CD4-positive, alpha-beta T cell treated with Interleukin-10 for 1 hour (primary cell): Measurements from ENCODE around the gene SALL4.
"Not testable (repeated sequence)": the region's sequence is repeated elsewhere in the genome, so short reads cannot be mapped to it uniquely, and the experiment has no call there.

Experiments
- DNase-seq: peaks from one replicate; pipeline ENCODE4 v3.0.0-alpha.2; 2020

Gene SALL4

DNA sequence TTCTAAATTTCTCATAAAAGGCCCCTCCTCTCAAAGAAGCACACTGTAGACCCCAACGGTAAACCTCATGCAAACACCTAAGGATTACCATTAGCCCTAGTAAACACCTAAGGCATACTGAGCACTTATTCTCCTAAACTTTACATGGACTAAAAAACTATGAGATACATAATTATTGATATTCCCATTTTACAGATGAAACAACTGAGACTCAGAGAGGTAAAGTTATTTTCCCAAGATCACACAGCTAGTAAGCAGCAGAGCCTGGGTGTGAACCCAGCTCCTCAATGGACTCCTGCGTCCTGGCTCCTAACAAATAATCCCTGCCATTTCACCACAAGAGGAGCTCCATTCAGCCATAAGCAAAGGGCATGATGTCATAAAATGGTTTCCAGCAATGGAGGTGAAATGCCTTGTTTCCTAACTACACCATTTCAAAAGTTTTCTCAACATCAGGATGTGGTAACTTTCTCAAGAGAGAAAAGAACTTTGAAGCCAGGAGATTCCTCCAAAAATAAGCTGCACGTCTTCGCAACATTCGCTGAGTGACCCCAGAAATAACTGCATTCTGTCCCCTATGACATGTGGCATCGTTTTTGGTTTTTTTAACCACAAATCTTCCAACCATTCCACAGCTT lies 38.2 kb downstream of the SALL4 start:
- DNase-seq: no peak

DNA sequence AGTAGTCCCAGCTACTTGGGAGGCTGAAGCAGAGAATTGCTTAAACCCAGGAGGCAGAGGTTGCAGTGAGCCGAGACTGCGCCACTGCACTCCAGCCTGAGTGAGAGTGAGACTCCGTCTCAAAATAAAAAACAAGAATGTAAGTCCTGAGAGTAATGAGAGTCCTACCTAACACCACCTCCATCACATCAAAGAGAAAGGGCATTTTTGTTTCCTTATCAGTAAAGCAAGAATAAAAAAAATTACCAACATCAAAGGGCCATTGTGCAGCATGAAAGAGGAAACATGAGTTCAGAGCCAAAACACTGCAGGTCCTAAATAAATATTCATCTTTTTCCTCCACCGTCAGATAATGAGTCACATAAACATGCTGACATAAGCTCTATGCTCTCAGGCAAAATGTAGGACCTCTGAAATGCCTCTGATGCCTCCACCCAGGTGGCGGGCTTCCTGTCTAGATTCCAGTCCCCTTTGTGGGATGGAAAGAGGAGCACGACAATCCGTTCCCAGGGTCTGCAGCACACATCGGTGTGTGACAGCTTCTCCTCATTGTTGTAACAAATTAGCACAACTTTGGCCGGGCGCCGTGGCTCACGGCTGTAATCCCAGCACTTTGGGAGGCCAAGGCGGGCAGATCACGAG lies 41.3 kb downstream of the SALL4 start:
- no peak for DNase-seq

DNA sequence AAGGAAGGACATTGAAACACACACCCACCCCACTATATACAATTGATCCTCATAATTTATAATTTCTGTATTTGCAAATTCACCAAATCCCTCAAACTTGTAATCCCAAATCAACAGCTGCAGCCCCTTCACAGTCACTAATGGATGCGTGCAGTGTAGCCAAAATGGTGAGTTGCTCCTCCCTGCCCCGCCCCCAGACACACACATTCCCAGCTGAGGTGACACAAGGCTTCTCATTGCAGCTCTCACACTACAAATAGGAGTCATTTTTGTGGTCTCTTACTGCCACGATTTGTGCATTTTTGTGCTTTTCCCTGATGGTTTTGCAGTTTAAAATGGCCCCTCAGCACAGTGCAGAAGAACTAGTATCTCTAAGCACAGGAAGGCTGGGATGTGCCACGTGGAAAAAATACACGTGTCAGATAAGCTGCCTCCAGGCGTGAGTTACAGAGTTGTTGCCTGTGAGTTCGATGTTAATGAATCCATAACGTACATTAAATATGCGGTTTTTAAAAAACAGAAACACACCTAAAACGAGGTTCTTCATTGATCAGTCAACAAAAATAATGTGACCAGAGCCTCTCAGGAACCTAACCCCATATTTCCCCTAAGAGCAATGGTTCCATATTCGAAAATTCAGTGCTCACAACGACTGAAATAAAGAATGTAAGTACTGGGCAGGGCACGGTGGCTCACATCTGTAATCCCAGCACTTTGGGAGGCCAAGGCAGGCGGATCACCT lies 42.4 kb downstream of the SALL4 start:
- DNase-seq: no peak

DNA sequence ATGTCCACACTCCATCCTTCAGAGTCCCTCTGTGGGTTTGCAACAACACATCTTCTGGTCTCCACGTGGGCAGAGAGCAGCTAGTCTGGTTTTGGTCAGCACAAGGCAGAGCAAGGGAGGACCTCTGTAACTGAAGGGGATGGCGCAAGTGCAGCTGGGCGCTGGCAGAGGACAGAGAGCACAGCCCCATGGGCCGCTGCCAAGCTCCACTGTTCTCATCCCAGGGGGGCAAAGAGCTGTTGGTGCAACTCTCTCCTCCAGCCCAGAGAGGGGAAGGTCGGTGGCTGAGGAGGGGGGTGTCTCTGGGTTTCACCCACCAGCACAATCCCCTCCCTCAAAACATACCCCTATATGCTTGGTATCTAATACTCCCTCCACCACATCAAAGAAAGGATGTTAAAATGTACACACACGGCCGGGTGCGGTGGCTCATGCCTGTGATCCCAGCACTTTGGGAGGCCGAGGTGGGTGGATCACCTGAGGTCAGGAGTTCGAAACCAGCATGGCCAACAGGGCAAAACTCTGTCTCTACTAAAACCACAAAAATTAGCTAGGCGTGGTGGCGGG lies 43.3 kb downstream of the SALL4 start:
- DNase-seq: no peak

DNA sequence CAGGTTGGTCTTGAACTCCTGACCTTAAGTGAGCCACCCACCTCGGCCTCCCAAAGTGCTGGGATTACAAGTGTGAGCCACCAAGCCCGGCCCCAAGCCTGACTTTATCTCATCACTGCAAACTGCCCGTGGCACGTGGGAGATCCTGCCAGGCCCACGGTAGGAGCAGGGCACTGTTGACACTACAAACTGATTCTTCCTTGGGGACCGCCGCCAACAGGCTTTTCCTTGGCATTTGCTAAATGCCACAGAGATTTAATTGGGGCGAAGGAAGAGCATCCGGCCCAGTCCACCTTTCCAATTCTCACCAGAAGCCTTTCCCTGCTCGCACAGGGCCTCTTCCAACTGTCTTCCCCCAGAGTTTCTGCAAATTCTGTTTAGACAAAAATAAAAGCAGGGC lies 45.1 kb downstream of the SALL4 start:
- DNase-seq: no peak

DNA sequence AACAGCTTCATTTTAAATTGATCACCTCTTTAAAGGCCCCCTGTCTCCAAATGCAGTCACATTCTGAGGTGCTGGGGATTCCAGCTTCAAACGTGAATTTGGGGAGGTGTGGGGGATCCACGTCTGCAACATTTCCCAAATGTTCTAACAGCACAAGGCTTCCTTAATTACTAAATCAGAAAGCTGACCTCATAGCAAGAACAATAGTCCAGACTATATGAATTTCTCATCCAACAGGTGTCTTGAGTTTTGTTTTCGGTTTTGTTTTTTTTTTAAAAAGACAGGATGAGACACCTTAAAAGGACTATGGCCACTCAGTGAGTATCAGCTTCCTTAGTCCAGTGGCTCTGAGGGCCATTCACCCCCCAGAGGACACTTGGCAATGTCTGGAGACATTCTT lies 45.7 kb downstream of the SALL4 start:
- no peak for DNase-seq

DNA sequence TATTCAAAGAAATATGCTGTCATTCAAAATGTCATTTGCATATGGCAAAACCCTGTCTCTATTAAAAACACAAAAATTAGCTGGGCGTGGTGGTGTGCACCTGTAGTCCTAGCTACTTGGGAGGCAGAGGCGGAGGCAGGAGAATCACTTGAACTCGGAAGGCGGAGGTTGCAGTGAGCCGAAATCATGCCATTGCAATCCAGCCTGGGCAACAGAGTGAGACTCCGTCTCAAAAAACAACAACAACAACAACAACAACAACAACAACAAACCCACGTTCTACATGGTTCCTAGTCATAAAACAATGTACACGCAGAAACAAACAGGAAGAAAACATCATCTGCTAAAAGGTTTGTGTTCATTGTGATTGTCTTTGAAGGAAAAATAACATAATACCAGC lies 49.1 kb downstream of the SALL4 start:
- not testable (repeated sequence) for DNase-seq

DNA sequence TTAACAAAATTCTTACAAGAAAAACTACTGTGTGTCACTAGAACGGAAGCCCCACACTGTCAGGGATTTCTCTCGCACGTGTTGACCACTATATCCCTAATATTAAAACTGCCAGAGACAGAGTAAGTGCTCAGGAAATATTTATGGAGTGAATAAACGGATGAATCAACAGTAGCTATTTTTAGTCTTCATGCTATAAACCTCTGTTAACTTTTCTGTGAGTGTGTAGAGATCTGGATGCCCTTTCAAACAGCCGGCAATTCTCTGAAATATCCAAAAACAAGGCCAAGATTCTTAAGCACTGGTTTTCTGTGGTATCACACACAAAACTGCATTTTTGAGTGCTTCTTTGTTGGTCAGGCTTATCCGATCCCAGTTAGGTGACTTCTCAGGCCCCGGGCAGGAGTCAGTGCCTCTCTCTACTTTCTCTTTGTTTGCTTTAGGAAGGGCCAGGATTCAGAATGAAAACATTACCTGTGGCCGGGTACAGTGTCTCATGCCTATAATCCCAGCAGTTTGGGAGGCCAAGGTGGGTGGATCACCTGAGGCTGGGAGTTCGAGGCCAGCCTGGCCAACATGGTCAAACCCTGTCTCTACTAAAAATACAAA lies 49.9 kb downstream of the SALL4 start:
- DNase-seq: no peak

DNA sequence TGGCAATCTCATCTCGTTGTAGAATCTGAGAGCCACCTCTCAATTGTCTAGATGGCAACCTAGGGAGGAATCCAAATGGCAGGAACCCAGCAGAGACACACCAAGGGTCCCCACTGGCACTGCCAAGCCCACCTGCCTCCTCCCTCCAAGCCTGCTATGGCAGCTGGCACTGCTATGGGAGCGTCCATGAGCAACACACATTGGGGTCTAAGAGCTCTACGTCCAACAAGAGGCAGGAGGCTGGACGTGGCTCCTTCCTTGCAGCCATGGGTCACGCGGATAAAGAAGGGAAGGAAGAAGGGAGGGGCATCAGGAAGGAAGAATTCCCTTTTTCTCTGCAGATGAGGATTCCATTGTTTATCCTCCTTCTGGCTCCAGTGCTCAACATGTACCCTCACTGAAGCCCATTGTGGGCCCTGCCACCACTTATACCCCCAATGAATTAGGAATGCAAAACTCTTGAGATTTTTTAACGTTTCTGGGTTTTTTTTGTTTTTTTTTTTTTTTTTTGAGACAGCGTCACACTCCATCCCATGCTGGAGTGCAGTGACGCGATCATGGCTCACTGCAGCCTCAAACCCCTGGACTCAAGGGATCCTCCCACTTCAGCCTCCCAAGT lies 51.4 kb downstream of the SALL4 start:
- no peak for DNase-seq

DNA sequence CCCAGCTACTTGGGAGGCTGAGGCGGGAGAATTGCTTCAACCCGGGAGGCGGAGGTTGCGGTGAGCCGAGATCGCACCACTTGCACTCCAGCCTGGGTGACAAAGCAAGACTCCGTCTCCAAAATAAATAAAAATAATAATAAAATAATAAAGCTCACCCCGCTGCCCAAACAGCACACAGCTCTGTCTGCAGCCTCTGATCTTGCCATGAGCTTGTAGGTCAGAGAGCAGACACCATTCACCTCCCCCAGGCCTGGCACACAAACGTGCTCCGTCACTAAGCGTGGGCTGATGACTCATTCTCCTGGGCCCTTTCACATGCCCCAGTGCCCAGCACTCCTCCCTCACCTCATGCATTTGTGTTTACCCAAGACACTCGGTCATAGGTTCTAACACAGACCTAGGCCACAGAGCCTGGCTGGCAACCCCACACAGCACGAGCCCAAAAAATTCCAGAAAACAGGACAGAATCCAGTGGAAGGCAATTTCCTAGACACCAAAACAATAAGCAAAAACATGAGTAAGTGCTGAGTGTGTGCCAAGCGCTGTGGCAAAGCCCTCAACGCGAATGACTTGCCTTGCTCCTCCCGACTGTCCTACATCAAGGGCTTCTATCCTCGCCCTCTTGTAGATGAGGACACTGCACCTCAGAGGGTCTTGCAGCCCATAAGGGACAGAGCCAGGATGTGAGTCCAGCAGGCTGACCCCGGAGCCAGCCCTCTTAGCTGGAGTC lies 52.1 kb downstream of the SALL4 start:
- no peak for DNase-seq

DNA sequence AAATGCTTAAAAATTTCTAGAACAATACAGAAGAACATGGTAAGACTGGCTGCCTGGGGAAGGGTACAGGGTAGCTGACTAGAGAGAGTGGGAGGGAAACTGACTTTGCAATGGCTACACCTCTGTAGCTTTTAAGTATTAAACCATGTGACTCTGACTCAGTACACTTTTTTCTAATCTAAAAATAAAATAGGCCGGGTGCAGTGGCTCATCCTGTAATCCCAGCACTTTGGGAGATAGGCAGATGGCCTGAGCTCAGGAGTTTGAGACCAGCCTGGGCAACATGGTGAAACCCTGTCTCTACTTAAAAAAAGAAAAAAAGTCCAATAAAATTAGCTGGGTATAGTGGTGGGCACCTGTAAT lies 52.7 kb downstream of the SALL4 start:
- DNase-seq: no peak

DNA sequence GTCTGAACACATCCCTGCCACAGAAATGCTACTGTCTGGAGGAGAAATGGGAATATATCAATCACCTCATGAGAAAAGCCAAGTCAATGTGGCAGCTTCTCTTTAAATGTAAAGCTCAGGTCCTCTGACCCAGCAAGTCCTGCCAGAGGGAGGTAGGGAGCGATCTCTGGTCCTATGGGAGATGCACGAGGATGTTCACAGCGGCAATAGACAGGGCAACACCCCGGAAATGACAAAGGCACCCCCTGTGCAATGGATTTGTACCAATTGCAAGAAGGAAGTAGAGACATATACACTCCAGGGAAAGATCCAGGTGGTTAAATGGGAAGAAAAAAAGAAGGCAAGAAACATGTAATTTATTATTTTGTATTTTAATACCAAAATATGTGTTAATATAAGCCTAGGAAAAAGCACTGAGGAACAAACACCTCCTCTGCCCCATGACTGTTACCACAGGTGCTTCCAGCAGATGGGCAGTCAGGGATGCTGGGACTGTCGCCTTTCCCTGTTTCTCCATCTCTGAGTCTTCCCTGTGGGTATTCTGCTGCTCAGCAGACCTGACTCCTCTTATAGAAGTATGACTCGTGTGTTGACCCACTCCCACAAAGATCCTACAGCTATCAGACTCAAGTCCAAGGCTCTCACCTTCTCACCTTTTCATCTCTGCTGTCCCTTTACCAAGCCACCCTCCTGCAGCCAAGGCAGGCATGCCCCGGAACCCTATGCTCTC lies 55.0 kb downstream of the SALL4 start:
- DNase-seq: no peak

DNA sequence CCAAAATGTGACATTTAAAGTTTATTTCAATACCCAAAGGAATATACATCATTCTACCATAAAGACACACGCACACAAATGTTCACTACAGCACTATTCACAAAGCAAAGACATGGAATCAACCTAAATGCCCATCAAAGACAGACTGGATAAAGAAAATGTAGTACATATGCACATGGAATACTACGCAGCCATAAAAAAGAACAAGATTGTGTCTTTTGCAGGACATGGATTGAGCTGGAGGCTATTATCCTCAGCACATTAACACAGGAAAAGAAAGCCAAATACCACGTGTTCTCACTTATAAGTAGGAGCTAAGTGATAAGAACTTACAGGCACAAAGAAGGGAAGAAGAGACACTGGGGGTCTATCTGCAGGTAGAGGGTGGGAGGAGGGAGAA lies 56.5 kb downstream of the SALL4 start:
- DNase-seq: no peak

DNA sequence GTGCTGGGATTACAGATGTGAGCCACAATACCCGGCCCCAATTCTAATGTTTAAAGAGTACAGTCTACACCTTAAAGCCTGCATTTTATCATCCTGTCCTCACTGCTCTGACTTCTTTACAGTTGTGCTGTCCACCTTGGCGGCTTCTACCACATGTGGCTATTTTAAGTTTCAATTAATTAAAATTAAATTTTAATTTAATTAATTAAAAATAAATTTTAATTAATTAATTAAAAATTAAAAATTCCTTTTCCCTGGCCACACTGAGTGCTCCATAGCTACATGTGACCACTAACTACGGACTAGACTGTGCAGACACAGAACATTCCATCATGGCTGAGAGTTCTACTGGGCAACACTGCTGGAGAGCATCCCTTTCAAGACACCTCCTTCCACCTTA lies 61.5 kb downstream of the SALL4 start:
- no peak for DNase-seq

DNA sequence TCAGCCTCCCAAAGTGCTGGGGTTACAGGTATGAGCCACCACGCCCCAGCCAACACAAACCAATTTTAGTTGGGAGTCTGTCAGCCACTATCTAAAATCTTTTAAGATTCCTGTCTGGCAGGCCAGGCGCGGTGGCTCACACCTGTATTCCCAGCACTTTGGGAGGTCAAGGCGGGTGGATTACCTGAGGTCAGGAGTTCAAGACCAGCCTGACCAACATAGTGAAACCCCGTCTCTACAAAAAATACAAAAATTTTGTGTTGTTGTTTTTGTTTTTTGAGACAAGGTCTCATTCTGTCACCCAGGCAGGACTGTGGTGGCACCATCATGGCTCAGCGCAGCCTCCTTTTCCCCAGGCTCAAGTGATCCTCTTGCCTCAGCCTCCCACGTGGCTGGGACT lies 62.0 kb downstream of the SALL4 start:
- not testable (repeated sequence) for DNase-seq

DNA sequence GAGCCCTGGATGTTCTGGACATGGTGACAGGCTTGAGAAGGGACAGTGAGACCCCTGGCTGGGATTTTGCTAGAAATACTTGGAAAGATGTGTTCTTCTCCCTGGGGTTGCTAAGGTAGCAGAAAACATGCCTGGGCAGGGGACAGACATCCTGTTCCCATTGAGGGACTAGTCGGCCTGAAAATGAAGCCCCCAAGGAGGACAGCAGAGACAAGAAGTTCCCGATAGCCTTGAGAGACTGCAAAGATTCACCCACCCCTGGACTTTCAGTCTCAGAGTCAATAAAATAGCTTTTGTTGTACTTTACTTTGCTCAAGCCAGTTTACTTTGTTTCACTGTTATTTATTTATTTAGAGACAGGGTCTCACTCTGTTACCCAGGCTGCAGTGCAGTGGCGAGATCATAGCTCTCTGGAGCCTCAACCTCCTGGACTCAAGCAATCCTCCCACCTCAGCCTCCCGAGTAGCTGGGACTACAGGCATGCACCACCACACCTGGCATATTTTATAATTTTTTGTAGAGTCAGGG lies 62.5 kb downstream of the SALL4 start:
- no peak for DNase-seq

DNA sequence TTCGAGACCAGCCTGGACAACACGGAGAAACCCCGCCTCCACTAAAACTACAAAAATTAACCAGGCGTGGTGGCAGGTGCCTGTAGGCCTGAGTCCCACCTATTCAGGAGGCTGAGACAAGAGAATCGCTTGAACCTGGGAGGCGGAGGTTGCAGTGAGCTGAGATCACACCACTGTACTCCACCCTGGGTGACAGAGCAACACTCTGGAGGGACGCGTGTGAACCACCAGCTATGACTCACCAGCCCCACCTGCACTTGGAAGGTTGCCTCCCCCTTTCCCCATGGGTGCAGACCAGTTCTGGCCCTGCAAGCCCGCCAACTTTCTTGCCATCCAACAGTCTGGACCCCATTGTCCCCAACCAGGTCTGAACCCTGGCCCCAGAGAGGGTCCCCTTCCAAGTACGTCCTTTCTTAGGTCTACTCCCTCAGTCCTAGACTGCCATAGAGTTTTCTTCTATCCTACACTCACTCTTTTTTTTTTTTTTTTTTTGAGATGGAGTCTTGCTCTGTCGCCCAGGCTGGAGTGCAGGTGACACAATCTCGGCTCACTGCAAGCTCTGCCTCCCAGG lies 63.4 kb downstream of the SALL4 start:
- DNase-seq: no peak

DNA sequence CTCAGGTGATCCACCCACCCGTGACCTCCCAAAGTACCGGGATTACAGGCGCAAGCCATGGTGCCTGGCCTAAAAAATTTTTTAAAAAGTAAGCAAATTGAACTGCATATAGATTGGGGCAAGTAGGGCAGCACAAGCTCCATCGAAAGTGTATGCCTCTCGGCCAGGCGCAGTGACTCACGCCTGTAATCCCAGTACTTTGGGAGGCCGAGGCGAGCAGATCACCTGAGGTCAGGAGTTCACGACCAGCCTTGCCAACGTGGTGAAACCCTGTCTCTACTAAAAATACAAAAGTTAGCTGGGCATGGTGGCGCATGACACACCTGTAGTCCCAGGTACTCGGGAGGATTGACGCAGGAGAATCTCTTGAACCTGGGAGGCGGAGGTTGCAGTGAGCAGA lies 64.1 kb downstream of the SALL4 start:
- not testable (repeated sequence) for DNase-seq

DNA sequence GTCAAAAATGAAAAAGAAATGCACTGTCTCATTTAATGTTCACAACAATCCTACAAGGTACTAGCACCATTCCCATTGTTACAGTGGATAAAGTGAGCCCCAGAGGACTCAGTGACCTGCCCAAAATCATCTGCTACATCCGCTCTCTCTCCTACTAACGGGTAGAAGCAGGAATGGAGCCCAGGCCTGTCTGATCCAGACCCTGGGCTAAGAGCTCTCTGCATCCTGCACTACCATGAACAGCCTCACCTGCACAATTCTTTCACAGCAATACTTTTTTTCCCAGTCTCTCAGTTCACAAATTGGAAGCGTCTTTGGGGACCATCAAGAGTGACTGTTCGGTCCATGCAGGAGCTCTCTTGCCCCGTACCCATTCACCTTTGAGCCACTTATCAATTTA lies 65.4 kb downstream of the SALL4 start:
- no peak for DNase-seq

DNA sequence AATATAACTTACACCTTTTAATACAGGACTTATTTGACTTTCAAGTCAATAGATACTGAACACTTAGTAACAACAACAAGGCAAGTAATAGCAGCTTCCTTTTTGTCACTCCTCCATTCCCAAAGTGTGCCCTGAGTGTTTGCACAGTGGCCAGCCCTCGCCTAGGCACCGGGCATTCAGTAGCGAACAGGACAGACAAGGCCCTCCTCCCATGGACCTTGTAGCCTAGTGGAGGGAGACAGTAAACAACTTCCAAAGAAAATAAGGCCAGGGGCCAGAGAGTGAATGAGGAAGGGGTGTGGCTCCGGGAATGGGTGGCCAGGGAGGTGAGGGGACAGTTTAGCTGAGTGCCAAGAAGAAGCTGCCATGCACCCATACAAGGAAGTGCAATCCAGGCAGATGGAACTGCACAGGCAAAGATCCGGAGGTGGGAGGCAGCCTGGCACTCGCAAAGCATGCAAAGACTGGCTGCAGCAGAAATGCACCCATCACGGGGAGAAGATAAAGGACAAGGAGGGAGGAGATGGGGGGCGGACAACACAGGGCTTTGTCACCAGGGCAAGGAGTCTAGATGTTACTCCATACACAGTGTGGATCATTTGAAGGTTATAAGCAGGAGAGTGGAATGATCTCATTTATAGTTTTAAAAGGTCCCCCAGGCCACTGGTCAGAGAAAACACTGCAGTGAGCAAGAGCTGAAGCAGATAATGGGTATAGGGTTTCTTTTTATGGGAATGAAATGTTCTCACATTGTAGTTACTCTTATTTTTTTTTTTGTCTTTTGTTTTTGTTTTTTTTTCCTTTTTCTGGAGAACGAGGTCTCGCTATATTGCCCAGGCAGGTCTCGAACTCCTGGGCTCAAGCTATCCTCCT lies 66.4 kb downstream of the SALL4 start:
- no peak for DNase-seq
